Measurements from ENCODE around the gene OR52M1. TPM values are rescaled to one million over a fixed set of nuclear protein-coding genes. Genes with fewer than 3 reads are reported as not detected.

The OR52M1 gene
- total and polyA plus RNA-seq, 7 donors, result not detected

DNA sequence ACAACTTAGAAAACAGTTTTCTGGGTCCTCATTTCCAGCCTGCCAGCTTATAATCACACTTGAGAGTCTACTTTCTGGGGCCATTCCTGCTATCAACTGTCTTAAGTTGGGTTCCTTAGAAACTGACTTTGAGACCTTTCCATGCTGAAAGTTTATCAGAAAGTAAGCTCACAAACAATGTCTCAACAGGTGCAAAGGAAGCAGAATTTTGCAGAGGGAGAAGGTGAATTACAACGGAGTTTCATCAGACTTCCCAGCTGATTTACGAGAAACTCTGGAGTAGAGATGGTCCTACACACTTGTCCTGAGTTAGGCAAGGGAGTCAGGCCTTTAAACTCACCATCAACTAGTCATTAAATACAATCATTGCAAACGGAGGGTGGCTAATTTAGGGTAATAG lies 31.9 kb downstream of the OR52M1 start:
- TF ChIP-seq, protein P1, sequence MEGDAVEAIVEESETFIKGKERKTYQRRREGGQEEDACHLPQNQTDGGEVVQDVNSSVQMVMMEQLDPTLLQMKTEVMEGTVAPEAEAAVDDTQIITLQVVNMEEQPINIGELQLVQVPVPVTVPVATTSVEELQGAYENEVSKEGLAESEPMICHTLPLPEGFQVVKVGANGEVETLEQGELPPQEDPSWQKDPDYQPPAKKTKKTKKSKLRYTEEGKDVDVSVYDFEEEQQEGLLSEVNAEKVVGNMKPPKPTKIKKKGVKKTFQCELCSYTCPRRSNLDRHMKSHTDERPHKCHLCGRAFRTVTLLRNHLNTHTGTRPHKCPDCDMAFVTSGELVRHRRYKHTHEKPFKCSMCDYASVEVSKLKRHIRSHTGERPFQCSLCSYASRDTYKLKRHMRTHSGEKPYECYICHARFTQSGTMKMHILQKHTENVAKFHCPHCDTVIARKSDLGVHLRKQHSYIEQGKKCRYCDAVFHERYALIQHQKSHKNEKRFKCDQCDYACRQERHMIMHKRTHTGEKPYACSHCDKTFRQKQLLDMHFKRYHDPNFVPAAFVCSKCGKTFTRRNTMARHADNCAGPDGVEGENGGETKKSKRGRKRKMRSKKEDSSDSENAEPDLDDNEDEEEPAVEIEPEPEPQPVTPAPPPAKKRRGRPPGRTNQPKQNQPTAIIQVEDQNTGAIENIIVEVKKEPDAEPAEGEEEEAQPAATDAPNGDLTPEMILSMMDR (IDR thresholded peaks at IDR 0.05), result no peak
- no peak overlapping the region for H3K4me3 ChIP-seq
- no peaks in the 10 kb centered on the region for H3K9me3 ChIP-seq
- no peaks in the 10 kb centered on the region for H3K4me1 ChIP-seq
- intact Hi-C loops (cut with DNase I), result no loop called here
- ATAC-seq (no peak), DNase-seq (no peak)
- WGBS, 3 donors, result 46 to 51% (median 51%) methylated on average over 3 of the region's 3 CpGs
- no peak overlapping the region for H3K27ac ChIP-seq
- H3K27me3 ChIP-seq (ENCODE audit: insufficient read depth in 3 of 3, low read length in 2 of 3), result no peaks in the 10 kb centered on the region
- no peaks in the 10 kb centered on the region for H3K36me3 ChIP-seq (ENCODE audit: insufficient read depth in 1 of 2, low read depth in 1 of 2)

GRCh38 chr11:4577761-4578160 lies 32.8 kb downstream of the OR52M1 start:
- H3K4me3 ChIP-seq, result no peak overlapping the region

DNA sequence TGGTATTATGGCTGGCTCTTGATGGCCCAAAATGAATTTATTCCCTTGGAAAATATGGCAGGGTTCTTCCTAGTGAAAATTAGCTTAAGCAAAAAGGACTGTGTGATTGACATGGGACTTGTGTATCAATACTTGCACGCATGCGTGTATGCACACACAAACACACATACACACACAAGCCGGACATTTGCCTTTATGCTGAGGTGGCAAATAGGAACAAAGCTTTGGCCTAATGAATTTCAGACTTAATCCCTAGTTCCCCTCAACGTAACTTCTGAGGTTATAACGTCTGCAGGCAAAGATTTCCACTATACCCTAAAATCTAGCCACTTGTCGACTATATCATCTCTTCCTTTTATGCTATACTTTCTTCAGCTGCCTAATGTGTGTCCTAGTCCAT lies 33.6 kb downstream of the OR52M1 start:
- Histone ChIP-seq H3K4me3 (no peak overlapping the region), H3K27me3 (ENCODE audit: insufficient read depth in 3 of 3, low read length in 2 of 3) (peaks cover 0 to 3% (median 0%) of the 10 kb centered on the region in 3 donors), H3K4me1 (no peaks in the 10 kb centered on the region), H3K27ac (no peak overlapping the region), H3K36me3 (ENCODE audit: insufficient read depth in 1 of 2, low read depth in 1 of 2) (no peaks in the 10 kb centered on the region), H3K9me3 (no peaks in the 10 kb centered on the region)
- TF ChIP-seq, protein P1 (IDR thresholded peaks at IDR 0.05), result no peak
- ATAC-seq, result no peak
- 61 to 75% (median 69%) methylated on average over 6 of the region's 6 CpGs for WGBS, 3 donors
- intact Hi-C loops (cut with DNase I), result no loop called here
- DNase-seq, result no peak

More at GRCh38 chr11:4577761-4578160, 32.8 kb downstream of the OR52M1 start:
- H3K4me1 ChIP-seq, result no peaks in the 10 kb centered on the region
- H3K27ac ChIP-seq, result no peak overlapping the region
- no peaks in the 10 kb centered on the region for H3K36me3 ChIP-seq (ENCODE audit: insufficient read depth in 1 of 2, low read depth in 1 of 2)
- H3K9me3 ChIP-seq, result no peaks in the 10 kb centered on the region
- no peak for DNase-seq
- no peak for ATAC-seq
- intact Hi-C loops (cut with DNase I), result no loop called here
- 61 to 78% (median 74%) methylated on average over 2 of the region's 2 CpGs for WGBS, 3 donors
- TF ChIP-seq, protein P1 (IDR thresholded peaks at IDR 0.05), result no peak
- H3K27me3 ChIP-seq (ENCODE audit: insufficient read depth in 3 of 3, low read length in 2 of 3), result no peaks in the 10 kb centered on the region

DNA sequence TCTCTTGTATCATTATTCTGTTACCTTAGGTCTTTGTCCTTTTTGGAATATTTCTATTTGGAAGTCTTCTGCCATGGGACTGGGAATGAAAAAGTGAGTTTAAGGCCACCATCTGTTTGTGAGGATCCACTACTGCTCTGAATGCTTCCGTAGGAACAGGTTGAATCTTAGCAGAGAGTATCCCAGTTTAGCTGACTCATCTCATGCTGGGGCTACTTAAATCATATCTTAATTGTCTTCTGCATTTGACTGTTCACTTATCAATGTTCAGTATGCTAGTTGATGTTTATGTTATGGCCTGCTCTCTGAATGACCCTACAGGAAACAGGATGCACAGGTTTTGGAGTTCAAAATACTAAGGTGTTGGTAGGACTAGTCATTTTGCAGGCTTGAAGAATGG lies 35.1 kb downstream of the OR52M1 start:
- 77 to 85% (median 82%) methylated on average over 1 of the region's 1 CpG for WGBS, 3 donors
- peaks cover 0 to 3% (median 0%) of the 10 kb centered on the region in 3 donors for H3K27me3 ChIP-seq (ENCODE audit: insufficient read depth in 3 of 3, low read length in 2 of 3)
- no peak overlapping the region for H3K27ac ChIP-seq
- intact Hi-C loops (cut with DNase I), result no loop called here
- H3K4me3 ChIP-seq, result no peak overlapping the region
- no peaks in the 10 kb centered on the region for H3K4me1 ChIP-seq
- no peak for ATAC-seq
- TF ChIP-seq, protein P1 (IDR thresholded peaks at IDR 0.05), result no peak
- H3K9me3 ChIP-seq, result no peaks in the 10 kb centered on the region
- no peaks in the 10 kb centered on the region for H3K36me3 ChIP-seq (ENCODE audit: insufficient read depth in 1 of 2, low read depth in 1 of 2)
- DNase-seq, result no peak

DNA sequence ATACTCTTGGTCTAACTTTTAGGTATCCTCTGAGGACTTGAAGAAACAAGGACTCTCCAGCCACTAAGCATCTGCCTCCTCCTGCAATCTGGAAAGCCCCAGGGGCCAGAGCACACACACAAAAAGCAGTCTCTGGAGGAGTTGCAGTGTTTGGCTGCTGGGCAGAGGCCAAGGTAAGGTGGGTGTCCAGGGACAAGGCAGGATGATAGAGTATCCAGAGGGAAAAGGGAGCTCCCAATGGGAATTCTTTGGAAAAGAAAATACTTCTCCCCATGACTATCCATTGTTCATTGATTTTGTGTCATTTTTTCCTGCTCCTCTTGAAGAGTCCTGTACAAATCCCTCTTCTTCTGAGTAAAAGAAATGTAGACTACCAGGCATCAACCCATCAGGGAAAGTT lies 36.5 kb downstream of the OR52M1 start, which contains the start of gene OR52I2:
Gene OR52I2, plus strand, starts transcription at position 301 of the 400 bp plus-strand sequence.
- no peaks in the 10 kb centered on the region for H3K9me3 ChIP-seq
- H3K4me1 ChIP-seq, result no peaks in the 10 kb centered on the region
- H3K27me3 ChIP-seq (ENCODE audit: insufficient read depth in 3 of 3, low read length in 2 of 3), result peaks cover 0 to 3% (median 0%) of the 10 kb centered on the region in 3 donors
- intact Hi-C loops (cut with DNase I), result no loop called here
- H3K27ac ChIP-seq, result no peak within 1 kb of the TSS
- no peaks in the 10 kb centered on the region for H3K36me3 ChIP-seq (ENCODE audit: insufficient read depth in 1 of 2, low read depth in 1 of 2)
- TF ChIP-seq, protein P1 (IDR thresholded peaks at IDR 0.05), result no peak
- no peak within 1 kb of the TSS for H3K4me3 ChIP-seq
- DNase-seq (no peak), ATAC-seq (no peak)

Data from psoas muscle (tissue), 8 donors.